Posterior vena cava (tissue), 2 donors: ENCODE results near the gene ADAM10. TPM values are rescaled to one million over a fixed set of nuclear protein-coding genes. Genes with fewer than 3 reads are reported as not detected.
"Not testable (repeated sequence)": the region's sequence is repeated elsewhere in the genome, so short reads cannot be mapped to it uniquely, and the experiment has no call there.

Experiments
- DNase-seq: peaks from one replicate; pipeline ENCODE4 v3.0.0-alpha.2; 2020; ENCODE audit warnings: low spot score
- intact Hi-C, 2 donors: fragments of 100-400 bp; cut with DNase I; formaldehyde crosslinking; loops; one replicate each; pipeline versions ENCODE4 v1.14.1 to v1.14.2; 2022 to 2023
- total RNA-seq, 2 donors: library from RNA; stranded (reverse); fragmentation: NEBNext Ultra II Directional; extraction: Animal tissue kit (Norgen Biotek cat#: 25700); gene quantifications; one replicate each; pipeline ENCODE4 v1.2.1, GENCODE V29; 2021
- donor health status: DM: yes; HTN: yes; CAD: no.
- donor health status: DM: yes; HTN: yes; CAD: no.

Gene ADAM10
- total RNA-seq, 2 donors from 2014 or later = 80.3 to 86.8 TPM

- DNase-seq = no peak
- intact Hi-C loops = no loop called here
Observed at GRCh38 chr15:58628206-58628947, 121.1 kb downstream of the ADAM10 start.

- intact Hi-C loops = no loop called here
- DNase-seq = no peak
Observed at GRCh38 chr15:58627701-58628100, 121.8 kb downstream of the ADAM10 start.

GRCh38 chr15:58627046-58627445 is 122.5 kb downstream of the ADAM10 start:
- intact Hi-C loops = no loop called here
- DNase-seq = no peak

- intact Hi-C loops = no loop called here
- no peak for DNase-seq
Observed at GRCh38 chr15:58626378-58626777, 123.1 kb downstream of the ADAM10 start.

GRCh38 chr15:58622877-58623276 is 126.6 kb downstream of the ADAM10 start:
- intact Hi-C loops = no loop called here

GRCh38 chr15:58620268-58620667 is 129.2 kb downstream of the ADAM10 start:
- intact Hi-C loops, DNase-seq: not testable (repeated sequence)

More at GRCh38 chr15:58622877-58623276, 126.6 kb downstream of the ADAM10 start:
- DNase-seq = no peak

- intact Hi-C loops = no loop called here
- no peak for DNase-seq
Observed at GRCh38 chr15:58616171-58616570, 133.3 kb downstream of the ADAM10 start.

- no peak for DNase-seq
- intact Hi-C loops = loop anchor here in 1 of 2 donors (1.0 kb wide), 1 partner anchor 9 kb away; no protein-coding TSS in a partner anchor
Observed at GRCh38 chr15:58611731-58612676, 137.5 kb downstream of the ADAM10 start.

GRCh38 chr15:58608711-58609110 is 140.8 kb downstream of the ADAM10 start:
- DNase-seq = no peak
- intact Hi-C loops = no loop called here

GRCh38 chr15:58608129-58608590 is 141.3 kb downstream of the ADAM10 start:
- DNase-seq = no peak
- intact Hi-C loops = no loop called here

- intact Hi-C loops = no loop called here
- DNase-seq = no peak
Observed at GRCh38 chr15:58606577-58607080, 142.9 kb downstream of the ADAM10 start.

- intact Hi-C loops = loop anchor here in 1 of 2 donors (2.0 kb wide), 1 partner anchor 41 kb away; no protein-coding TSS in a partner anchor
- no peak for DNase-seq
Observed at GRCh38 chr15:58605931-58606530, 143.5 kb downstream of the ADAM10 start.

GRCh38 chr15:58604455-58604923 is 145.0 kb downstream of the ADAM10 start:
- DNase-seq = no peak
- intact Hi-C loops = loop anchor here in 1 of 2 donors (2.0 kb wide), 1 partner anchor 40 kb away; no protein-coding TSS in a partner anchor

- not testable (repeated sequence) for DNase-seq
- intact Hi-C loops = loop anchor here in 1 of 2 donors (1.0 to 2.0 kb wide), 2 partner anchors 7 to 39 kb away; no protein-coding TSS in a partner anchor
Observed at GRCh38 chr15:58603927-58604326, 145.6 kb downstream of the ADAM10 start.

GRCh38 chr15:58602823-58603222 is 146.7 kb downstream of the ADAM10 start:
- no peak for DNase-seq
- intact Hi-C loops = loop anchor here in 1 of 2 donors (1.0 kb wide), 1 partner anchor 8 kb away; no protein-coding TSS in a partner anchor

- DNase-seq = no peak
- intact Hi-C loops = no loop called here
Observed at GRCh38 chr15:58598829-58599210, 150.7 kb downstream of the ADAM10 start.

- intact Hi-C loops = no loop called here
- no peak for DNase-seq
Observed at GRCh38 chr15:58597943-58598828, 151.3 kb downstream of the ADAM10 start.
